DND-41 (cell line): Measurements from ENCODE around the gene SOX5.

Source experiments
- CTCF ChIP-seq: IDR thresholded peaks from 2 replicates; pipeline ENCODE4 v1.5.1; 2012; ENCODE audit warnings: borderline replicate concordance, low read length, moderate library complexity, mild to moderate bottlenecking; ENCODE audit not compliant: poor library complexity, severe bottlenecking; ENCODE audit errors: extremely low read depth
- EZH2 ChIP-seq: IDR thresholded peaks from 3 replicates; pipeline ENCODE4 v1.6.1; 2012; ENCODE audit warnings: borderline replicate concordance, low read depth, mild to moderate bottlenecking, moderate library complexity, low read length, inconsistent platforms; ENCODE audit not compliant: severe bottlenecking

DNA sequence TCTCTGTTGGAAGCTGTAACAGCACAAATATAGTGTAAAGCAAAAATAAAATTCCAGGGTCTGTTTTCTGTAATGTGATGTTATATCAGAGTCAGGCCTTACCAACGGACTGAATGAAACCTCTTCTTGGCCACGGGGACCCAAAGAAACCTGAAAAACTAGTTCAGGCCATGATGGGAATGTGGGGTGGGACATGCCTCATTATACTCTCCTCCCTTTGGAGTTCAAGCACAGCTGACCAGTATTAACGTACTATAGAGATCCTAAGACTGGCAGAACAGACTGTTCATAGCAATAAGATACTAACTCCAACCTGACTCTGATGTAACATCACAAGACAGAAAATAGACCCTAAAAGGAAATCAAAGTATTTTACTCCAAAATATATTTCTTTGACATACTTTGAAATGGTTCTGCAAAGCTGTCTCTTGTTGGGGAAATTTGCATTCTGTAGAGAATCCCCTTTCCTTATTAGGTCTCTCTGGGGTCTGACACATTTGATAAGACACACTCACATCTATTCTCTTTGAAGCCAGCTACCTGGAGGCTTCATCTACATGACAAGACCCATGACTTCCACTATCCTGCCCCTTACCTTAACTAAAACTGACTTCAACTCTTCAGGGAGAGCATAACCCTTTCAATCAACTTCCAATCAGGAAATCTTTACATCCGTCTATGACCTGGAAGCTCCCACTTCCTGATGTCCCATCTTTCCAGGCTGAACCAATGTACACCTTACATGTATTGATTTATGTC is 444.6 kb downstream of the SOX5 start:
- no peak for TF ChIP-seq CTCF
- TF ChIP-seq EZH2: no peak
